GM18508 (cell line): ENCODE results near the gene PCBP1.
"Not testable (repeated sequence)": the region's sequence is repeated elsewhere in the genome, so short reads cannot be mapped to it uniquely, and the experiment has no call there.

Source experiments
- ATAC-seq: cut with Tn5 transposase; IDR thresholded peaks from one replicate; pipeline ENCODE4 v1.9.1; 2021; ENCODE audit warnings: moderate number of reproducible peaks; ENCODE audit not compliant: insufficient read depth, unreplicated experiment

Gene PCBP1

DNA sequence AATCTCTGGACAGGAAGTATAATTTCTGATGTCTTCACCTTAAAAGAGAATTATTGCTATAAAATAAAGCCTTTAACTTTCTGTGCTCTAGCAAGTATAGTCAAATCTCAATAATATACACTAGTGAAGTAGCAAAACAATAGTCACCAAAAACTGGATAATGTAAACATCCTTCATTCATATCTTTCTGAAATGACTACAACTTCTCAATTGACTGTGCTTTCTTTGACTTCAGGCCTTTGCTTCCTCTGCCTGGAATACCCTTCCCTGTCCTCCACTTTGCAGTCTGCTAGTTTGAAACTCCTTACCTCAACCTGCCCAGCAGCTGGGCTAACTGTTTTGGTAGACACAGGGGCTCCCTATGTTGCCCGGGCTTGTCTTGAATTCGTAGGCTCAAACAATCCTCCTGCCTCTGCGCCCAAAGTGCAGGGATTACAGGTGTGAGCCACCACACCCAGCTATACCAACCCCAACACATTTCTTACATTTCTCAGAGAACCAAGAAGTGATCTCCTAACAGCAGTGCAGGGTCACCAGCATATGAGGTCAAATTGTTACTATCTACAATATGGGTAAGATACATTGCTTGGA lies 6.6 kb upstream of the PCBP1 start:
- ATAC-seq = no peak

DNA sequence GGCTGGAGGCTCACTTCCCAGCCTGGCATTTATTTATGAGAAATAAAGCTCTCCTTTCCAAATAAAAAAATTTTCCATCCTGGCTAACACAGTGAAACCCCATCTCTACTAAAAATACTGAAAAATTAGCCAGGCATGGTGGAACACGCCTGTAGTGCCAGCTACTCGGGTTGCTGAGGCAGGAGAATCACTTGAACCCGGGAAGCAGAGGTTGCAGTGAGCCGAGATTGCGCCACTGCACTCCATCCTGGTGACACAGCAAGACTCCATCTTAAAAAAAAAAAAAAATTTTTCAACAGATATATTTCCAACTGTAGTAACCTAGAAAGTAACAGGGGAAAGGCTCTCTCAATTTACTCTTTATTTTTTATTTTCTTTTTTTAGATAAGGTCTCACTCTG lies 6.1 kb upstream of the PCBP1 start:
- ATAC-seq = no peak

- peak; percentile 40 for ATAC-seq
Measured at GRCh38 chr2:70083344-70084156, 3.7 kb upstream of the PCBP1 start.

- no peak for ATAC-seq
Measured at GRCh38 chr2:70084973-70085710, 2.1 kb upstream of the PCBP1 start.

- no peak for ATAC-seq
Measured at GRCh38 chr2:70085711-70086277, 1.5 kb upstream of the PCBP1 start.

DNA sequence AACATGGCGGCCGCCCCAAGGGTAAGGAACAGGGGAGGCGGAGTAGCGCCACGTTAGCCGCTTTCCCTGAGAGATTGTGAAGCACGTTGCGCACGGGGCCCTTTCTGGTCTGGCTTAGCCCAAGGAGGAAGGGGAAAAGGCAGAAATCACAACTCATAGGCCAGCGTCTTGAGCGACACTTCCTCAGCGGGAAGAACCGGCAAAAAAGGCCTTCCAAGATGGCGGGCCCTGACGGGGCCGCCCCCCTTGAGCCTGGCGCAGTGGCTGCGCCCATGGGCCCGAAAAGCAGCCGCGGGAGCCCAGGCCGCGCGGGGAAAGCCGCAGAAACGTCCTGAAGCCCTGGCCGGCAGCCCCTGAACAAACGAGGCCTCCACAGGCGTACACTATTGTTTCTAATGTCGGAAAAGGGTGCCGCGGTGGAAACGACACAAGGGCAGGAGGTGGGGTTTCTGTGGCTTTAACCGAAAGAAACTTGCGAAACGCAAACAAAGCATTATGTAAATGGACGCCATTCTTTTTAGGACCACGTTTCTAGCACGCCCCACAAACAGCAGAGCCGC lies 919 bp upstream of the PCBP1 start:
- no peak for ATAC-seq

GRCh38 chr2:70087702-70088597 lies 673 bp downstream of the PCBP1 start:
- ATAC-seq = no peak

GRCh38 chr2:70088598-70089219 lies 1.4 kb downstream of the PCBP1 start:
- ATAC-seq = no peak

DNA sequence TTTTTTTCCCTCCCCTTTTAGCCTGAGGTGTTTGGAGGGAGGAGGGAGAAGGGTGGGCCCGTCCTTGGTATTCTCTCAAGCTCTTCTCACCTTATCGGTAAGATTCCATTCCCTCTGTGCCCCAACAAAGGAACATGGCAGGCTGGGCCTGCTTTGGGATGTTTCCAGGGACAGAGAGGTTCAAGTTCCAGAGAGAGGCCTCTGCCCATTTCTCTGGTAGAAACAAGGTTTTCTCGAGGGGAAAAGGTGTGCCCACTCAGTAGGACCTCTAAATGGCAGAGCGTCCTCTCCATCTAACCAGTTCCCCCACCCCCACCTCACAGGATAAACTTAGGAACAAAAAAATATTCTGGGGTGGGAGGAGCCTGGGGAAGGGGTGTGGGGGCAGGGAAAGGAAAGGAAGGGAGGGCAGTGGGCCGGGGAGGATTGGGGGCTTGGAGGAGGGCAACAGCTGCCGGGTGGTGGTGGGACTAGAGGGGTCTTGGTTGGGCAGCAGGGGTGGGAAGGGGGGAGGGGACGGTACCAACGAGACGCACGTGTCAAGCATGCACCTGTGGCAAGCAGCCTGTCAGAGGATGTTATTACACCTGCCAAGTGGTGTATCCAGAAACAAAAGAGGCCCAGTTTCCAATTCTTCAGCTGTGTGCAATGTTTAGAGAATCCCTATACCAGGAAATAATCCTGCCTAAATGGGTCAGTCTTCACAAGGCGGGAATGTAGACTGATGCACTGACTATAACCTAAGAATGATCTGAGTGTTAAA lies 2.1 kb downstream of the PCBP1 start:
- no peak for ATAC-seq

GRCh38 chr2:70089983-70090525 lies 2.8 kb downstream of the PCBP1 start:
- no peak for ATAC-seq

GRCh38 chr2:70090706-70091334 lies 3.5 kb downstream of the PCBP1 start:
- no peak for ATAC-seq

DNA sequence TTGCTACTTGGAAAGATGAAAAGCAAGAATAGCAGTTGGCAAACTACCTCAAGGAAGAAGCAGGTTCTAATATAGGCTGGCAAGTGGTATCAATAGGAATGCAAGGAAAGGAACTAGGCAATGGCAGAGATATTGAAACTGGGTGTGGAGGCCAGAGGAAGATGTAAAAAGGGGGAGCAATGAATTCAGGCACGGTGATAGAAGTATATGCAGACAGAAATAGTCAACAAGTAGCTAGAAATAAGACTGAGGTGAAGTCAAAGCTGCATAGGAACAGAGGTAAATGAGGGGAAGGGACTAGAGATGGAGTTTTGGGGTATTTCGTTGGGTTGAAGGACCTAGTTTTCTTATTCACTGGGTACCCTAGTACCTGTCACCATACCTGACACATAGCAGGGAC lies 4.1 kb downstream of the PCBP1 start:
- no peak for ATAC-seq

- ATAC-seq = no peak
Measured at GRCh38 chr2:70091816-70092215, 4.5 kb downstream of the PCBP1 start.

- ATAC-seq = not testable (repeated sequence)
Measured at GRCh38 chr2:70092576-70093243, 5.4 kb downstream of the PCBP1 start.

GRCh38 chr2:70094171-70094977 lies 7.1 kb downstream of the PCBP1 start:
- no peak for ATAC-seq

DNA sequence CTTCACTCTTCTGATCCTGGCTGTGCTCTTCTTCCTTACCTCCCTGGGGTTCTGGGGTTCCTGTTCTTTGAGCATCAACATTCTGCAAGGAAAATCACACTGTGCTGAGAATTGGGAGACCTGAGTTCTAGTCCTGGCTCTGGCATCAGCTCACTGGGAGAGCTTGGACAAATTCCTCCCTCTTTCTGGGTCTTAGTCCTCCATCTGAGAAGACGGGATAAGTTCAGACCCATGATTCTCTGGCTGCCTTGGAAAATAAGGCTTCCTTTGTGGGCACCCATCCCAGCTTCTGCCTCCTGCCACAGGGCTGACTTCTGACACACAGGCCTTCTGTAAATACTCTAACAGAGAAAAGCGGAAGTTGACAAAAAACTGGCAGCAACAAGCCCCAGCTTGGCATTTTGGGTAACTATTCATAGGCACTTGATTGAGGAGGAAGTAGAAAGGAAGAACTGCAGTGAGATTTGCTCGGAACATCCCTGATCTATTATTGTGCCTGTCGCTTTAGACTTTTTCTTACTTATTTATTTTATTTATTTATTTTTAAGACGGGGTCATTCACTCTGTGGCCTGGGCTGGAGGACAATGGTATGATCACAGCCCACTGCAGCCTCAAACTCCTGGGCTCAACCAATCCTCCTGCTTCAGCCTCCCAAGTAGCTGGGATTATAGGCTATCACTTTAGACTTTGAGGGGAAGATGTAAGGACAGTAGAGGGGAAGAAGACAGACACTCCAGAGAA lies 7.9 kb downstream of the PCBP1 start:
- peak; percentile 45 for ATAC-seq
